Suprapubic skin (tissue), 4 donors: Measurements from ENCODE around the gene TTC27. TPM values are rescaled to one million over a fixed set of nuclear protein-coding genes. Genes with fewer than 3 reads are reported as not detected.

Source experiments
- DNase-seq, 2 donors: peaks; one replicate each; pipeline ENCODE4 v3.0.0-alpha.2; 2019; ENCODE audit warnings: low spot score in 2 of 2
- H3K27ac ChIP-seq: fragments of 200-600 bp; sonication (generic); one replicate; pipeline ENCODE4 v1.5.1; 2019
- H3K27me3 ChIP-seq: fragments of 200-600 bp; sonication (generic); one replicate; pipeline ENCODE4 v1.5.1; 2019
- H3K36me3 ChIP-seq: fragments of 200-600 bp; sonication (generic); one replicate; pipeline ENCODE4 v1.5.1; 2019
- H3K4me1 ChIP-seq: fragments of 200-600 bp; sonication (generic); one replicate; pipeline ENCODE4 v1.5.1; 2019
- H3K4me3 ChIP-seq: fragments of 200-600 bp; sonication (generic); one replicate; pipeline ENCODE4 v1.5.1; 2019; ENCODE audit warnings: mild to moderate bottlenecking
- H3K9me3 ChIP-seq: fragments of 200-600 bp; sonication (generic); one replicate; pipeline ENCODE4 v1.5.1; 2019
- EP300 ChIP-seq: sonication (generic); formaldehyde crosslinking; IDR thresholded peaks from one replicate; pipeline ENCODE4 v1.6.1; 2017; ENCODE audit warnings: antibody characterized with exemption
- POLR2A ChIP-seq, 2 donors: fragments of 450-650 bp; IDR thresholded peaks; one replicate each; pipeline ENCODE4 v1.6.1; 2017; ENCODE audit warnings: antibody characterized with exemption in 2 of 2, mild to moderate bottlenecking in 2 of 2, moderate library complexity in 2 of 2
- POLR2AphosphoS5 ChIP-seq, 3 donors: sonication (generic); formaldehyde crosslinking; IDR thresholded peaks; one replicate each; pipeline ENCODE4 v1.6.1; 2017; ENCODE audit warnings: antibody characterized with exemption in 3 of 3
- WGBS: methylation state at CpG from one replicate; pipeline ENCODE4 v1.1.5; 2018; 5-methylcytosine and 5-hydroxymethylcytosine counted together
- total RNA-seq, 4 donors: library from RNA; depleted of rRNA; stranded (reverse); fragments of >200 nt; gene quantifications; one replicate each; pipeline ENCODE4 v1.1.0, GENCODE V29; 2016
- TF ChIP-seq, protein P1 (sequence below), 2 donors: fragments of 200-600 bp in 1 of 2; fragments of 450-650 bp in 1 of 2; sonication (generic) in 1 of 2; IDR thresholded peaks; one replicate each; pipeline ENCODE4 v1.5.1; 2016 to 2019; ENCODE audit warnings: antibody characterized with exemption in 2 of 2, mild to moderate bottlenecking in 1 of 2, moderate library complexity in 1 of 2

Gene TTC27
- total RNA-seq, 4 donors from 2014 or later = 14.0 to 32.7 (median 19.1) TPM

- H3K4me1 ChIP-seq = no peaks in the 10 kb centered on the region
- TF ChIP-seq POLR2AphosphoS5 (IDR thresholded peaks at IDR 0.05) = no peak
- no peak for TF ChIP-seq EP300
- TF ChIP-seq POLR2A (IDR thresholded peaks at IDR 0.05) = no peak
- TF ChIP-seq, protein P1, sequence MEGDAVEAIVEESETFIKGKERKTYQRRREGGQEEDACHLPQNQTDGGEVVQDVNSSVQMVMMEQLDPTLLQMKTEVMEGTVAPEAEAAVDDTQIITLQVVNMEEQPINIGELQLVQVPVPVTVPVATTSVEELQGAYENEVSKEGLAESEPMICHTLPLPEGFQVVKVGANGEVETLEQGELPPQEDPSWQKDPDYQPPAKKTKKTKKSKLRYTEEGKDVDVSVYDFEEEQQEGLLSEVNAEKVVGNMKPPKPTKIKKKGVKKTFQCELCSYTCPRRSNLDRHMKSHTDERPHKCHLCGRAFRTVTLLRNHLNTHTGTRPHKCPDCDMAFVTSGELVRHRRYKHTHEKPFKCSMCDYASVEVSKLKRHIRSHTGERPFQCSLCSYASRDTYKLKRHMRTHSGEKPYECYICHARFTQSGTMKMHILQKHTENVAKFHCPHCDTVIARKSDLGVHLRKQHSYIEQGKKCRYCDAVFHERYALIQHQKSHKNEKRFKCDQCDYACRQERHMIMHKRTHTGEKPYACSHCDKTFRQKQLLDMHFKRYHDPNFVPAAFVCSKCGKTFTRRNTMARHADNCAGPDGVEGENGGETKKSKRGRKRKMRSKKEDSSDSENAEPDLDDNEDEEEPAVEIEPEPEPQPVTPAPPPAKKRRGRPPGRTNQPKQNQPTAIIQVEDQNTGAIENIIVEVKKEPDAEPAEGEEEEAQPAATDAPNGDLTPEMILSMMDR (IDR thresholded peaks at IDR 0.05) = no peak
- H3K4me3 ChIP-seq = no peak overlapping the region
- WGBS = 83% methylated on average over 1 of the region's 1 CpG
- DNase-seq = no peak
- H3K27ac ChIP-seq = no peak overlapping the region
- no peaks in the 10 kb centered on the region for H3K27me3 ChIP-seq
- H3K36me3 ChIP-seq = no peaks in the 10 kb centered on the region
- H3K9me3 ChIP-seq = no peaks in the 10 kb centered on the region
Observed at GRCh38 chr2:32792416-32792815, 164.6 kb downstream of the TTC27 start.

- H3K4me1 ChIP-seq = no peaks in the 10 kb centered on the region
- H3K27ac ChIP-seq = no peak overlapping the region
- H3K9me3 ChIP-seq = no peaks in the 10 kb centered on the region
- no peaks in the 10 kb centered on the region for H3K27me3 ChIP-seq
- no peak for DNase-seq
- no peak overlapping the region for H3K4me3 ChIP-seq
- H3K36me3 ChIP-seq = no peaks in the 10 kb centered on the region
- WGBS = 86% methylated on average over 2 of the region's 2 CpGs
- TF ChIP-seq EP300 (no peak), POLR2AphosphoS5 (IDR thresholded peaks at IDR 0.05) (no peak), POLR2A (IDR thresholded peaks at IDR 0.05) (no peak)
- TF ChIP-seq, protein P1 (IDR thresholded peaks at IDR 0.05) = no peak
Observed at GRCh38 chr2:32798829-32799228, 171.0 kb downstream of the TTC27 start.

DNA sequence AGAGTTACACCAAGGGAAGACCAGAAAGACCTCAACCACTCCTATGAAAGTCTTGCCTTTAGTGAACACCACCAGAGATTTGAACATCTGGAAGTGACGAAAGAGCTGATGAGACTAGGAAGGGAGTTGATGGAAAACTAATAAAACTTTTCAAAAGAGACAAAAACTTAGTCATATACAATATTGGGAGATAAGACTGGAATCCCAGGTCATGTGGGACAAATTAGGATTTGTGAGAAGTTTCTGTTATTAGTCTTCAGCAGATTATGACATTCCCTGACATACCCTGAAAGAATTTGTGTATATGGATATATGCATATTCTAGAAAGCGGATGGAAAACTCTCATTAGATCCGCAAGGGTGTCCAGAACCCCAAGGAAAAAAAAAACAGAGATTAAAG is 173.9 kb downstream of the TTC27 start:
- Histone ChIP-seq H3K27me3 (no peaks in the 10 kb centered on the region), H3K4me3 (no peak overlapping the region), H3K27ac (no peak overlapping the region), H3K4me1 (no peaks in the 10 kb centered on the region), H3K36me3 (no peaks in the 10 kb centered on the region), H3K9me3 (no peaks in the 10 kb centered on the region)
- no peak for TF ChIP-seq POLR2AphosphoS5 (IDR thresholded peaks at IDR 0.05)
- no peak for TF ChIP-seq EP300
- TF ChIP-seq, protein P1 (IDR thresholded peaks at IDR 0.05) = no peak
- no peak for TF ChIP-seq POLR2A (IDR thresholded peaks at IDR 0.05)
- no peak for DNase-seq
- 94% methylated on average over 3 of the region's 3 CpGs for WGBS

GRCh38 chr2:32802877-32803276 is 175.0 kb downstream of the TTC27 start:
- 96% methylated on average over 4 of the region's 4 CpGs for WGBS
- Histone ChIP-seq H3K36me3 (no peaks in the 10 kb centered on the region), H3K27me3 (no peaks in the 10 kb centered on the region), H3K27ac (no peak overlapping the region), H3K4me3 (no peak overlapping the region), H3K9me3 (no peaks in the 10 kb centered on the region), H3K4me1 (no peaks in the 10 kb centered on the region)
- no peak for TF ChIP-seq POLR2A (IDR thresholded peaks at IDR 0.05)
- DNase-seq = no peak

- 95% methylated on average over 2 of the region's 2 CpGs for WGBS
- DNase-seq = no peak
Observed at GRCh38 chr2:32804205-32804604, 176.4 kb downstream of the TTC27 start.

More at GRCh38 chr2:32804205-32804604, 176.4 kb downstream of the TTC27 start:
- Histone ChIP-seq H3K9me3 (no peaks in the 10 kb centered on the region), H3K4me3 (no peak overlapping the region), H3K4me1 (no peaks in the 10 kb centered on the region), H3K36me3 (no peaks in the 10 kb centered on the region), H3K27ac (no peak overlapping the region), H3K27me3 (no peaks in the 10 kb centered on the region)
- TF ChIP-seq EP300 (no peak), POLR2AphosphoS5 (IDR thresholded peaks at IDR 0.05) (no peak), POLR2A (IDR thresholded peaks at IDR 0.05) (no peak)
- TF ChIP-seq, protein P1 (IDR thresholded peaks at IDR 0.05) = no peak
